A673 (cell line): ENCODE measurements around the gene RYR1. TPM values are rescaled to one million over a fixed set of nuclear protein-coding genes. Genes with fewer than 3 reads are reported as not detected.
"Not testable (repeated sequence)": the region's sequence is repeated elsewhere in the genome, so short reads cannot be mapped to it uniquely, and the experiment has no call there.

Experiments used
- BruUV-seq: library from RNA; stranded (reverse); fragments of 400-500 nt; replicated peaks from 2 replicates; lab custom pipeline; 2021; lab: Mats Ljungman, UMichigan
- CTCF ChIA-PET: fragments of 300-600 bp; sonication (Branson Sonifier 250); formaldehyde crosslinking; loops from one replicate; lab custom pipeline; 2022; ENCODE audit warnings: antibody characterized with exemption; lab: Charles Lee
- POLR2A ChIA-PET: fragments of 300-600 bp; sonication (Branson Sonifier 250); formaldehyde crosslinking; loops from one replicate; lab custom pipeline; 2022; ENCODE audit warnings: antibody characterized with exemption; ENCODE audit not compliant: low non-redundant PET; lab: Charles Lee
- DNase-seq: peaks from one replicate; pipeline ENCODE4 v3.0.0-alpha.2; 2015; ENCODE audit warnings: low spot score
- H3K27ac ChIP-seq: fragments of 200-600 bp; sonication (generic); 2 replicates; pipeline ENCODE4 v1.5.1; 2016; ENCODE audit warnings: mixed run types, low read depth, mild to moderate bottlenecking, mixed read lengths, antibody characterized with exemption, low read length; ENCODE audit not compliant: poor library complexity, severe bottlenecking
- H3K27me3 ChIP-seq: fragments of 200-600 bp; sonication (generic); replicated peaks from 2 replicates; pipeline ENCODE4 v1.6.1; 2017; ENCODE audit warnings: mixed run types, low read depth, mild to moderate bottlenecking, mixed read lengths, antibody characterized with exemption, low read length; ENCODE audit not compliant: insufficient read depth, poor library complexity
- H3K36me3 ChIP-seq: fragments of 200-600 bp; sonication (generic); 2 replicates; pipeline ENCODE4 v1.6.1; 2016; ENCODE audit warnings: mixed run types, mild to moderate bottlenecking, mixed read lengths, antibody characterized with exemption, low read length; ENCODE audit not compliant: insufficient read depth, poor library complexity, severe bottlenecking
- H3K4me1 ChIP-seq: fragments of 200-600 bp; sonication (generic); 2 replicates; pipeline ENCODE4 v1.6.1; 2017; ENCODE audit warnings: mixed run types, mild to moderate bottlenecking, mixed read lengths, antibody characterized with exemption, low read length; ENCODE audit not compliant: insufficient read depth, poor library complexity, severe bottlenecking
- H3K4me3 ChIP-seq: fragments of 200-600 bp; sonication (generic); 2 replicates; pipeline ENCODE4 v1.5.1; 2016; ENCODE audit warnings: low read depth, mixed run types, mild to moderate bottlenecking, mixed read lengths, low read length; ENCODE audit not compliant: poor library complexity, severe bottlenecking
- H3K9me3 ChIP-seq: fragments of 200-600 bp; sonication (generic); 2 replicates; pipeline ENCODE4 v1.6.1; 2016; ENCODE audit warnings: mixed run types, low read depth, mild to moderate bottlenecking, mixed read lengths, antibody characterized with exemption, low read length; ENCODE audit not compliant: poor library complexity, severe bottlenecking
- CTCF ChIP-seq: fragments of 300-800, 200-600 bp; sonication (generic); conservative IDR thresholded peaks from 2 replicates; pipeline ENCODE4 v1.5.1; 2017; ENCODE audit warnings: low read depth, mild to moderate bottlenecking, antibody characterized with exemption, low read length, moderate library complexity, mixed read lengths
- EZH2 ChIP-seq: fragments of 200-600 bp; sonication (generic); IDR thresholded peaks from 2 replicates; pipeline ENCODE4 v1.6.1; 2017; ENCODE audit warnings: borderline replicate concordance, low read depth, mild to moderate bottlenecking, mixed read lengths, antibody characterized with exemption, low read length; ENCODE audit not compliant: poor library complexity, severe bottlenecking
- intact Hi-C: fragments of 100-400 bp; cut with micrococcal nuclease; formaldehyde crosslinking; loops from one replicate; pipeline ENCODE4 v1.10.0; 2022; ENCODE audit not compliant: unreplicated experiment
- total RNA-seq: library from RNA; stranded (reverse); gene quantifications from 2 replicates; pipeline ENCODE4 v1.2.3, GENCODE V29; 2021

RYR1 gene
- total RNA-seq, 1 experiment from 2014 or later = 0.28 TPM

- H3K4me1 ChIP-seq = no peaks in the 10 kb centered on the region
- H3K9me3 ChIP-seq = no peaks in the 10 kb centered on the region
- H3K36me3 ChIP-seq = no peaks in the 10 kb centered on the region
- POLR2A ChIA-PET = no interaction called here
- peaks cover 16% of the 10 kb centered on the region for H3K27me3 ChIP-seq
- TF ChIP-seq CTCF (no peak), EZH2 (no peak)
- H3K4me3 ChIP-seq = no peak overlapping the region
- CTCF ChIA-PET = no interaction called here
- intact Hi-C loops = no loop called here
- H3K27ac ChIP-seq = no peak overlapping the region
- DNase-seq = no peak
- no TSS peak for BruUV-seq
Observed at GRCh38 chr19:38569368-38569983, 136.0 kb downstream of the RYR1 start.

- POLR2A ChIA-PET = no interaction called here
- no TSS peak for BruUV-seq
Observed at GRCh38 chr19:38571682-38572081, 138.2 kb downstream of the RYR1 start.

GRCh38 chr19:38577826-38578225 lies 144.3 kb downstream of the RYR1 start:
- CTCF ChIA-PET = no interaction called here
- intact Hi-C loops = no loop called here
- Histone ChIP-seq H3K27ac (no peak overlapping the region), H3K4me1 (no peaks in the 10 kb centered on the region), H3K27me3 (no peaks in the 10 kb centered on the region), H3K4me3 (no peak overlapping the region), H3K36me3 (no peaks in the 10 kb centered on the region), H3K9me3 (no peaks in the 10 kb centered on the region)
- TF ChIP-seq EZH2 = no peak
- TF ChIP-seq CTCF = no peak
- no TSS peak for BruUV-seq
- no peak for DNase-seq
- POLR2A ChIA-PET = no interaction called here

More at GRCh38 chr19:38571682-38572081, 138.2 kb downstream of the RYR1 start:
- Histone ChIP-seq H3K4me3 (no peak overlapping the region), H3K9me3 (no peaks in the 10 kb centered on the region), H3K4me1 (no peaks in the 10 kb centered on the region), H3K27me3 (no peaks in the 10 kb centered on the region), H3K27ac (no peak overlapping the region), H3K36me3 (no peaks in the 10 kb centered on the region)
- intact Hi-C loops = no loop called here
- CTCF ChIA-PET = no interaction called here
- no peak for DNase-seq
- TF ChIP-seq CTCF = no peak
- TF ChIP-seq EZH2 = no peak

GRCh38 chr19:38579304-38579703 lies 145.8 kb downstream of the RYR1 start:
- H3K27me3 ChIP-seq, intact Hi-C loops, DNase-seq, H3K9me3 ChIP-seq, H3K4me1 ChIP-seq, CTCF ChIA-PET, BruUV-seq, H3K27ac ChIP-seq, H3K4me3 ChIP-seq, H3K36me3 ChIP-seq: not testable (repeated sequence)
- POLR2A ChIA-PET = interaction anchor here (0.6 kb wide), 1 partner anchor 278 kb away, joined by 3 read pairs; no protein-coding TSS in a partner anchor
